OCI-LY1 (cell line): Measurements from ENCODE around the gene ZFPM1.

Experiments
- H2AFZ ChIP-seq: fragments of 200-600 bp; sonication (generic), shearing (Covaris generic); 2 replicates; pipeline ENCODE4 v1.6.0; 2014; ENCODE audit warnings: antibody characterized with exemption, mild to moderate bottlenecking, low read length
- H3F3A ChIP-seq: fragments of 200-600 bp; sonication (generic), shearing (Covaris generic); 2 replicates; pipeline ENCODE4 v1.6.0; 2014; ENCODE audit warnings: mild to moderate bottlenecking, antibody characterized with exemption, low read length, moderate library complexity; ENCODE audit not compliant: insufficient read depth
- H3K27ac ChIP-seq: fragments of 200-600 bp; sonication (generic); 2 replicates; pipeline ENCODE4 v1.5.1; 2014; ENCODE audit warnings: low read length, mixed run types, mild to moderate bottlenecking, low read depth; ENCODE audit not compliant: poor library complexity, severe bottlenecking
- H3K27me3 ChIP-seq: fragments of 200-600 bp; sonication (generic); 2 replicates; pipeline ENCODE4 v1.6.0; 2014; ENCODE audit warnings: antibody characterized with exemption, mild to moderate bottlenecking, low read length, moderate library complexity; ENCODE audit not compliant: insufficient read depth
- H3K36me3 ChIP-seq: fragments of 200-600 bp; sonication (generic); 2 replicates; pipeline ENCODE4 v1.6.1; 2014; ENCODE audit warnings: mild to moderate bottlenecking, antibody characterized with exemption, low read length, moderate library complexity, mixed read lengths; ENCODE audit not compliant: insufficient read depth
- H3K4me1 ChIP-seq: fragments of 200-600 bp; sonication (generic); 2 replicates; pipeline ENCODE4 v1.5.1; 2014; ENCODE audit warnings: mild to moderate bottlenecking, low read length, moderate library complexity; ENCODE audit not compliant: insufficient read depth, severe bottlenecking
- H3K4me2 ChIP-seq: fragments of 200-600 bp; sonication (generic), shearing (Covaris generic); 2 replicates; pipeline ENCODE4 v1.6.1; 2014; ENCODE audit warnings: low read length
- H3K4me3 ChIP-seq: fragments of 200-600 bp; sonication (generic); 2 replicates; pipeline ENCODE4 v1.5.1; 2014; ENCODE audit warnings: low read length, low read depth, mild to moderate bottlenecking, mixed read lengths; ENCODE audit not compliant: poor library complexity, severe bottlenecking
- H3K79me2 ChIP-seq: fragments of 200-600 bp; shearing (Covaris generic); 2 replicates; pipeline ENCODE4 v1.6.1; 2016; ENCODE audit warnings: mixed run types, low read length, mixed read lengths; ENCODE audit not compliant: insufficient read depth
- H3K9ac ChIP-seq: fragments of 200-600 bp; sonication (generic), shearing (Covaris generic); 2 replicates; pipeline ENCODE4 v1.6.1; 2014; ENCODE audit warnings: mild to moderate bottlenecking, low read length, mixed read lengths
- H3K9me2 ChIP-seq: fragments of 200-600 bp; sonication (generic), shearing (Covaris generic); 2 replicates; pipeline ENCODE4 v1.6.1; 2014; ENCODE audit warnings: low read depth, mild to moderate bottlenecking, low read length, mixed read lengths
- H3K9me3 ChIP-seq: fragments of 200-600 bp; shearing (Covaris generic); 2 replicates; pipeline ENCODE4 v1.6.1; 2014; ENCODE audit warnings: low read length, mixed read lengths
- H4K20me1 ChIP-seq: fragments of 200-600 bp; sonication (generic), shearing (Covaris generic); 2 replicates; pipeline ENCODE4 v1.6.0; 2016; ENCODE audit warnings: mild to moderate bottlenecking, low read length; ENCODE audit not compliant: insufficient read depth
- CTCF ChIP-seq: fragments of 200-600 bp; sonication (generic), shearing (Covaris generic); IDR thresholded peaks from 2 replicates; pipeline ENCODE4 v1.5.1; 2017; ENCODE audit warnings: mild to moderate bottlenecking, antibody characterized with exemption, low read length, moderate library complexity, mixed read lengths
- EZH2 ChIP-seq: fragments of 200-600 bp; sonication (generic), shearing (Covaris generic); IDR thresholded peaks from 2 replicates; pipeline ENCODE4 v1.8.0; 2017; ENCODE audit warnings: borderline replicate concordance, mixed run types, mild to moderate bottlenecking, antibody characterized with exemption, low read length, moderate library complexity, mixed read lengths

ZFPM1 gene

GRCh38 chr16:88585927-88586581 is 133.0 kb downstream of the ZFPM1 start:
- no peaks in the 10 kb centered on the region for H3F3A ChIP-seq
- no peaks in the 10 kb centered on the region for H4K20me1 ChIP-seq
- no peak overlapping the region for H3K4me3 ChIP-seq
- no peaks in the 10 kb centered on the region for H3K27me3 ChIP-seq
- H3K4me2 ChIP-seq = no peak overlapping the region
- no peaks in the 10 kb centered on the region for H3K9me2 ChIP-seq
- H3K9me3 ChIP-seq = no peaks in the 10 kb centered on the region
- peaks cover 88% of the 10 kb centered on the region for H3K36me3 ChIP-seq
- no peak overlapping the region for H2AFZ ChIP-seq
- H3K9ac ChIP-seq = no peak overlapping the region
- peaks cover 4% of the 10 kb centered on the region; the same call in 1 of the 2 replicates for H3K79me2 ChIP-seq
- no peaks in the 10 kb centered on the region for H3K4me1 ChIP-seq
- no peak for TF ChIP-seq CTCF
- no peak for TF ChIP-seq EZH2
- H3K27ac ChIP-seq = no peak overlapping the region
